Liver (tissue), 9 donors: ENCODE results near the gene MBNL3. TPM values are rescaled to one million over a fixed set of nuclear protein-coding genes. Genes with fewer than 3 reads are reported as not detected.

ENCODE experiments used
- DNase-seq: peaks from one replicate; pipeline ENCODE4 v3.0.0-alpha.2; 2017; ENCODE audit warnings: low spot score
- H3K27ac ChIP-seq, 2 donors: one replicate each; pipeline ENCODE4 v1.7.0; 2013; ENCODE audit warnings: inconsistent platforms in 2 of 2, low read length in 2 of 2, control low read depth in 1 of 2, low read depth in 1 of 2, mild to moderate bottlenecking in 1 of 2
- H3K27me3 ChIP-seq, 4 donors: one replicate each; pipeline versions ENCODE4 v1.6.1 to v1.7.0; 2013; ENCODE audit warnings: low read length in 3 of 4, inconsistent platforms in 1 of 4, mild to moderate bottlenecking in 1 of 4, moderate library complexity in 1 of 4; ENCODE audit not compliant: control insufficient read depth in 4 of 4, insufficient read depth in 4 of 4
- H3K36me3 ChIP-seq, 4 donors: one replicate each; pipeline versions ENCODE4 v1.6.1 to v1.7.0; 2013; ENCODE audit warnings: low read length in 3 of 4, mild to moderate bottlenecking in 3 of 4, low read depth in 1 of 4, moderate library complexity in 1 of 4; ENCODE audit not compliant: control insufficient read depth in 4 of 4, insufficient read depth in 3 of 4
- H3K4me1 ChIP-seq, 4 donors: one replicate each; pipeline versions ENCODE4 v1.6.1 to v1.7.0; 2013; ENCODE audit warnings: low read length in 3 of 4, mild to moderate bottlenecking in 3 of 4, moderate library complexity in 1 of 4; ENCODE audit not compliant: control insufficient read depth in 4 of 4, insufficient read depth in 4 of 4
- H3K4me3 ChIP-seq, 3 donors: one replicate each; pipeline versions ENCODE4 v1.6.1 to v1.7.0; 2013; ENCODE audit warnings: low read length in 3 of 3, control low read depth in 1 of 3, low read depth in 1 of 3, mild to moderate bottlenecking in 1 of 3
- H3K9ac ChIP-seq, 2 donors: one replicate each; pipeline ENCODE4 v1.7.0; 2013; ENCODE audit warnings: low read length in 2 of 2, mild to moderate bottlenecking in 2 of 2, moderate library complexity in 2 of 2, control low read depth in 1 of 2, low read depth in 1 of 2
- H3K9me3 ChIP-seq, 4 donors: one replicate each; pipeline versions ENCODE4 v1.6.1 to v1.7.0; 2013; ENCODE audit warnings: low read length in 3 of 4; ENCODE audit not compliant: control insufficient read depth in 4 of 4
- EGR1 ChIP-seq, 2 donors: IDR thresholded peaks; 2 replicates each; pipeline ENCODE4 v1.6.1; 2016 to 2018; ENCODE audit warnings: antibody characterized with exemption in 2 of 2, low read depth in 2 of 2
- FOXA1 ChIP-seq: IDR thresholded peaks from 2 replicates; pipeline ENCODE4 v1.6.1; 2016; ENCODE audit warnings: antibody characterized with exemption
- GABPA ChIP-seq, 2 donors: IDR thresholded peaks in 1 of 2; conservative IDR thresholded peaks in 1 of 2; 2 replicates each; pipeline ENCODE4 v1.6.1; 2016; ENCODE audit warnings: antibody characterized with exemption in 2 of 2, mild to moderate bottlenecking in 1 of 2, moderate library complexity in 1 of 2
- HNF4A ChIP-seq, 2 donors: conservative IDR thresholded peaks; 2 replicates each; pipeline ENCODE4 v1.6.1; 2016; ENCODE audit warnings: antibody characterized with exemption in 2 of 2, mild to moderate bottlenecking in 2 of 2
- HNF4G ChIP-seq: IDR thresholded peaks from 2 replicates; pipeline ENCODE4 v1.6.1; 2016; ENCODE audit warnings: antibody characterized with exemption
- JUND ChIP-seq, 2 donors: IDR thresholded peaks; 2 replicates each; pipeline ENCODE4 v1.6.1; 2016; ENCODE audit warnings: antibody characterized with exemption in 2 of 2
- NR2F2 ChIP-seq: IDR thresholded peaks from 2 replicates; pipeline ENCODE4 v1.6.1; 2016; ENCODE audit warnings: antibody characterized with exemption
- RXRA ChIP-seq, 2 donors: IDR thresholded peaks; 2 replicates each; pipeline ENCODE4 v1.6.1; 2017 to 2018; ENCODE audit warnings: antibody characterized with exemption in 2 of 2, mild to moderate bottlenecking in 1 of 2
- SP1 ChIP-seq: IDR thresholded peaks from 2 replicates; pipeline ENCODE4 v1.6.1; 2018; ENCODE audit warnings: antibody characterized with exemption, mild to moderate bottlenecking
- TAF1 ChIP-seq: conservative IDR thresholded peaks from 2 replicates; pipeline ENCODE4 v1.6.1; 2016; ENCODE audit warnings: antibody characterized with exemption, mild to moderate bottlenecking
- YY1 ChIP-seq: IDR thresholded peaks from 2 replicates; pipeline ENCODE4 v1.6.1; 2016; ENCODE audit warnings: antibody characterized with exemption, mild to moderate bottlenecking
- WGBS: extraction: QIAGEN DNeasy Blood & Tissue Kit; methylation state at CpG from one replicate; pipeline ENCODE4 v1.1.7; 2013; 5-methylcytosine and 5-hydroxymethylcytosine counted together
- polyA plus RNA-seq, 2 donors: library from polyadenylated mRNA; stranded (reverse) in 1 of 2; unstranded in 1 of 2; fragments of 200-250 nt in 1 of 2; fragments of >200 nt in 1 of 2; fragmentation: Nextera tagmentation in 1 of 2; extraction: Ambion mirVana in 1 of 2; gene quantifications; one replicate each; pipeline versions ENCODE4 v1.2.1 to v1.2.3, GENCODE V29; 2013 to 2015
- total RNA-seq, 2 donors: library from RNA; depleted of rRNA; stranded (reverse); fragments of >200 nt; gene quantifications; one replicate each; pipeline ENCODE4 v1.2.3, GENCODE V29; 2014
- TF ChIP-seq, protein P1 (sequence below): IDR thresholded peaks from 2 replicates; pipeline ENCODE4 v1.6.1; 2016; ENCODE audit warnings: antibody characterized with exemption
- TF ChIP-seq, protein P2 (sequence below): IDR thresholded peaks from 2 replicates; pipeline ENCODE4 v1.6.1; 2016; ENCODE audit warnings: antibody characterized with exemption
- TF ChIP-seq, protein P3 (sequence below): IDR thresholded peaks from 2 replicates; pipeline ENCODE4 v1.6.1; 2016; ENCODE audit warnings: antibody characterized with exemption
- TF ChIP-seq, protein P4 (sequence below): IDR thresholded peaks from 2 replicates; pipeline ENCODE4 v1.6.1; 2016; ENCODE audit warnings: antibody characterized with exemption, mild to moderate bottlenecking
- TF ChIP-seq, protein P5 (sequence below): fragments of 150-350 bp; IDR thresholded peaks from 2 replicates; pipeline ENCODE4 v1.5.1; 2017; ENCODE audit warnings: improper control_type of control experiment, low read depth, low read length; ENCODE audit not compliant: missing input control
- donor health status: healthy.
- donor health status: healthy.
- donor health status: healthy.
- donor health status: healthy.
- donor health status: healthy.

MBNL3 gene
- total and polyA plus RNA-seq, 4 donors: 20.6 to 149 (median 82.3) TPM

DNA sequence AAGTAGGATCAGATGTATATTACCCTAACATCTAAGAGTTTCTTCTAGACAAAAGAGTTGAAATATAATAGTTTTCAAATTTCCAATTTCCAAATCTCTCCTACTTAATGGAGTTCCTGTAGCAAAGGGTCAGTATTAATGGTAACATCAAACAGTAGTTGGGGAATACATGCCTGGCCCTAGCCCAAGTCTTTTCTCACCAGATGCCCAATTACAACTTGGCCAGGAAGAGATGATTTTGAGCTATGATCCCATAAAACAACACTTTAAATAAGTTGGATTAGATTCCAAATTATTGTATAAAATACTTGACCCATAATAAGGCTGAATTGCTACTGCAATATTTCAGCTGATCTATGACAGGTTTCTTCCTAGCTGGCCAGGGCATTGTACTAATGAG, 59.9 kb downstream of the MBNL3 start:
- H3K4me3 ChIP-seq: no peak overlapping the region
- H3K27ac ChIP-seq: no peak overlapping the region
- peaks cover 0 to 2% (median 1%) of the 10 kb centered on the region in 4 donors for H3K4me1 ChIP-seq
- no peak for TF ChIP-seq EGR1 (IDR thresholded peaks at IDR 0.05; ENCODE audit: low read depth in 2 of 2)
- no peak for TF ChIP-seq FOXA1
- TF ChIP-seq NR2F2: no peak
- TF ChIP-seq TAF1: no peak
- TF ChIP-seq SP1: no peak
- TF ChIP-seq JUND (IDR thresholded peaks at IDR 0.05): no peak
- no peak for TF ChIP-seq HNF4A (conservative IDR thresholded peaks at IDR 0.05)
- TF ChIP-seq GABPA (IDR thresholded peaks at IDR 0.05 in 1 of 2, conservative IDR thresholded peaks at IDR 0.05 in 1 of 2): no peak
- TF ChIP-seq, protein P1, sequence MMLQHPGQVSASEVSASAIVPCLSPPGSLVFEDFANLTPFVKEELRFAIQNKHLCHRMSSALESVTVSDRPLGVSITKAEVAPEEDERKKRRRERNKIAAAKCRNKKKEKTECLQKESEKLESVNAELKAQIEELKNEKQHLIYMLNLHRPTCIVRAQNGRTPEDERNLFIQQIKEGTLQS: no peak
- TF ChIP-seq, protein P2, sequence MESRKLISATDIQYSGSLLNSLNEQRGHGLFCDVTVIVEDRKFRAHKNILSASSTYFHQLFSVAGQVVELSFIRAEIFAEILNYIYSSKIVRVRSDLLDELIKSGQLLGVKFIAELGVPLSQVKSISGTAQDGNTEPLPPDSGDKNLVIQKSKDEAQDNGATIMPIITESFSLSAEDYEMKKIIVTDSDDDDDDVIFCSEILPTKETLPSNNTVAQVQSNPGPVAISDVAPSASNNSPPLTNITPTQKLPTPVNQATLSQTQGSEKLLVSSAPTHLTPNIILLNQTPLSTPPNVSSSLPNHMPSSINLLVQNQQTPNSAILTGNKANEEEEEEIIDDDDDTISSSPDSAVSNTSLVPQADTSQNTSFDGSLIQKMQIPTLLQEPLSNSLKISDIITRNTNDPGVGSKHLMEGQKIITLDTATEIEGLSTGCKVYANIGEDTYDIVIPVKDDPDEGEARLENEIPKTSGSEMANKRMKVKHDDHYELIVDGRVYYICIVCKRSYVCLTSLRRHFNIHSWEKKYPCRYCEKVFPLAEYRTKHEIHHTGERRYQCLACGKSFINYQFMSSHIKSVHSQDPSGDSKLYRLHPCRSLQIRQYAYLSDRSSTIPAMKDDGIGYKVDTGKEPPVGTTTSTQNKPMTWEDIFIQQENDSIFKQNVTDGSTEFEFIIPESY: no peak
- no peak for TF ChIP-seq YY1
- TF ChIP-seq RXRA (IDR thresholded peaks at IDR 0.05): no peak
- TF ChIP-seq, protein P3, sequence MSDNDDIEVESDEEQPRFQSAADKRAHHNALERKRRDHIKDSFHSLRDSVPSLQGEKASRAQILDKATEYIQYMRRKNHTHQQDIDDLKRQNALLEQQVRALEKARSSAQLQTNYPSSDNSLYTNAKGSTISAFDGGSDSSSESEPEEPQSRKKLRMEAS: no peak
- TF ChIP-seq, protein P4, sequence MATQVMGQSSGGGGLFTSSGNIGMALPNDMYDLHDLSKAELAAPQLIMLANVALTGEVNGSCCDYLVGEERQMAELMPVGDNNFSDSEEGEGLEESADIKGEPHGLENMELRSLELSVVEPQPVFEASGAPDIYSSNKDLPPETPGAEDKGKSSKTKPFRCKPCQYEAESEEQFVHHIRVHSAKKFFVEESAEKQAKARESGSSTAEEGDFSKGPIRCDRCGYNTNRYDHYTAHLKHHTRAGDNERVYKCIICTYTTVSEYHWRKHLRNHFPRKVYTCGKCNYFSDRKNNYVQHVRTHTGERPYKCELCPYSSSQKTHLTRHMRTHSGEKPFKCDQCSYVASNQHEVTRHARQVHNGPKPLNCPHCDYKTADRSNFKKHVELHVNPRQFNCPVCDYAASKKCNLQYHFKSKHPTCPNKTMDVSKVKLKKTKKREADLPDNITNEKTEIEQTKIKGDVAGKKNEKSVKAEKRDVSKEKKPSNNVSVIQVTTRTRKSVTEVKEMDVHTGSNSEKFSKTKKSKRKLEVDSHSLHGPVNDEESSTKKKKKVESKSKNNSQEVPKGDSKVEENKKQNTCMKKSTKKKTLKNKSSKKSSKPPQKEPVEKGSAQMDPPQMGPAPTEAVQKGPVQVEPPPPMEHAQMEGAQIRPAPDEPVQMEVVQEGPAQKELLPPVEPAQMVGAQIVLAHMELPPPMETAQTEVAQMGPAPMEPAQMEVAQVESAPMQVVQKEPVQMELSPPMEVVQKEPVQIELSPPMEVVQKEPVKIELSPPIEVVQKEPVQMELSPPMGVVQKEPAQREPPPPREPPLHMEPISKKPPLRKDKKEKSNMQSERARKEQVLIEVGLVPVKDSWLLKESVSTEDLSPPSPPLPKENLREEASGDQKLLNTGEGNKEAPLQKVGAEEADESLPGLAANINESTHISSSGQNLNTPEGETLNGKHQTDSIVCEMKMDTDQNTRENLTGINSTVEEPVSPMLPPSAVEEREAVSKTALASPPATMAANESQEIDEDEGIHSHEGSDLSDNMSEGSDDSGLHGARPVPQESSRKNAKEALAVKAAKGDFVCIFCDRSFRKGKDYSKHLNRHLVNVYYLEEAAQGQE: no peak
- TF ChIP-seq, protein P5, sequence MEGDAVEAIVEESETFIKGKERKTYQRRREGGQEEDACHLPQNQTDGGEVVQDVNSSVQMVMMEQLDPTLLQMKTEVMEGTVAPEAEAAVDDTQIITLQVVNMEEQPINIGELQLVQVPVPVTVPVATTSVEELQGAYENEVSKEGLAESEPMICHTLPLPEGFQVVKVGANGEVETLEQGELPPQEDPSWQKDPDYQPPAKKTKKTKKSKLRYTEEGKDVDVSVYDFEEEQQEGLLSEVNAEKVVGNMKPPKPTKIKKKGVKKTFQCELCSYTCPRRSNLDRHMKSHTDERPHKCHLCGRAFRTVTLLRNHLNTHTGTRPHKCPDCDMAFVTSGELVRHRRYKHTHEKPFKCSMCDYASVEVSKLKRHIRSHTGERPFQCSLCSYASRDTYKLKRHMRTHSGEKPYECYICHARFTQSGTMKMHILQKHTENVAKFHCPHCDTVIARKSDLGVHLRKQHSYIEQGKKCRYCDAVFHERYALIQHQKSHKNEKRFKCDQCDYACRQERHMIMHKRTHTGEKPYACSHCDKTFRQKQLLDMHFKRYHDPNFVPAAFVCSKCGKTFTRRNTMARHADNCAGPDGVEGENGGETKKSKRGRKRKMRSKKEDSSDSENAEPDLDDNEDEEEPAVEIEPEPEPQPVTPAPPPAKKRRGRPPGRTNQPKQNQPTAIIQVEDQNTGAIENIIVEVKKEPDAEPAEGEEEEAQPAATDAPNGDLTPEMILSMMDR: no peak
- H3K27me3 ChIP-seq: no peaks in the 10 kb centered on the region
- H3K9me3 ChIP-seq: no peaks in the 10 kb centered on the region
- no peak overlapping the region for H3K9ac ChIP-seq
- DNase-seq: no peak
- no peaks in the 10 kb centered on the region for H3K36me3 ChIP-seq

DNA sequence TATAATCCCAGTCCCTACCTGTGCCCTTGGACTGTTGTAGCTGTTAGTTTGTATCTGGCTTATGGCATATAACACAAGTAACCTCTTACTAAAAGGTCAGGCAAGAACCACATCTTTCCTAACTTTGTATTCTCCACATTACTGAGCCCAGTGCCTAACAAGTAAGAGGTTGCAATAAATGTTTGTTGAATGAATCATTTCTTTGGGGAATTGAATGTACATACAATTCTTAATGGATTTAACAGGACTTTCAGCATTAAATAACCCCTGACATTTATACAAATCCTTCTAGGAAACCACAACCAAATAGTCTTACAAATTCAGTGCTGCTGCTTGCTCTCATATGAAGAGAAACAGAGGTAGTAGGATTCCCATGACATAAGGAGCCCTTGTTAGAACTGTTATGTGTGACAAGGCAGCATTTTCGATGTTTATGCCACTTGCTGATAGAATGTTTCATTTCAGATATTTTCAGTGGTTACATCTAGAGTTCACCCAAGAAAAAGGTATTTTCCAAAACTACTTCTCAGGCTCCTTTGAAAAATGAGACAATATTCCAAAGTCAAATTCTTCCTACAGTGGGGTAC, 62.0 kb downstream of the MBNL3 start:
- H3K27ac ChIP-seq: no peak overlapping the region
- no peaks in the 10 kb centered on the region for H3K9me3 ChIP-seq
- no peak overlapping the region for H3K4me3 ChIP-seq
- no peaks in the 10 kb centered on the region for H3K36me3 ChIP-seq
- TF ChIP-seq RXRA (IDR thresholded peaks at IDR 0.05): no peak
- TF ChIP-seq, protein P2: no peak
- no peak for TF ChIP-seq TAF1
- TF ChIP-seq EGR1 (IDR thresholded peaks at IDR 0.05; ENCODE audit: low read depth in 2 of 2): no peak
- TF ChIP-seq, protein P4: no peak
- TF ChIP-seq YY1: no peak
- no peak for TF ChIP-seq JUND (IDR thresholded peaks at IDR 0.05)
- TF ChIP-seq HNF4G: no peak
- H3K27me3 ChIP-seq: no peaks in the 10 kb centered on the region
- no peak overlapping the region for H3K9ac ChIP-seq
- H3K4me1 ChIP-seq: no peaks in the 10 kb centered on the region
- DNase-seq: no peak
- WGBS: 88% methylated on average over 1 of the region's 1 CpG
